Activated T-helper 1 cell treated with anti-CD3 and anti-CD28 coated beads, Interleukin-2, amount 50 U/mL, for 16 hours (primary cell): ENCODE measurements around the gene NQO2.
A peak's percentile ranks its signal among the peaks of the same experiment; 100 is the strongest.
"Not testable (repeated sequence)": the region's sequence is repeated elsewhere in the genome, so short reads cannot be mapped to it uniquely, and the experiment has no call there.

Experiments
- DNase-seq, 2 donors: peaks; one replicate each; pipeline ENCODE4 v3.0.0-alpha.2; 2020; ENCODE audit warnings: low read depth in 1 of 2, low spot score in 1 of 2

NQO2 gene

GRCh38 chr6:3011592-3011991 is 11.9 kb downstream of the NQO2 start:
- no peak for DNase-seq

GRCh38 chr6:3013486-3013885 is 13.8 kb downstream of the NQO2 start:
- no peak for DNase-seq

GRCh38 chr6:3013901-3014674 is 14.4 kb downstream of the NQO2 start:
- no peak for DNase-seq

DNA sequence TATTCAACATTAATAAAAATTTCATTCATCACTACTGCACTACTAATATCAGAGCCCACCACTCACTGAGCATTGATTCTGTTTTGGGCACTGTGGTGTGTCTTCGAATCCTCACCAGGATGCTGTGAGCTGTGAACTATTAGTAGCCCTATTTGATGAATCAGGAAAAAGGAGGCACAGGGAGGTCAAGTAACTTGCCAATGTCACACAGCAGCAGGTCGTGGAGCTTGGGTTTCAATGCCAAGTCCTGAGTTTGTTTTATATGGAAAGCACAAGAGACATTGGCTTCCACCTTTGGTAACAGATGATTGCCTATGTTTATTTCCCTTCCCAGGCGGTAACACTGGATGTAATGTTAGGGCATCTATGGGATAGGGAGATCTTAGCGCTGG is 15.0 kb downstream of the NQO2 start:
- no peak for DNase-seq

DNA sequence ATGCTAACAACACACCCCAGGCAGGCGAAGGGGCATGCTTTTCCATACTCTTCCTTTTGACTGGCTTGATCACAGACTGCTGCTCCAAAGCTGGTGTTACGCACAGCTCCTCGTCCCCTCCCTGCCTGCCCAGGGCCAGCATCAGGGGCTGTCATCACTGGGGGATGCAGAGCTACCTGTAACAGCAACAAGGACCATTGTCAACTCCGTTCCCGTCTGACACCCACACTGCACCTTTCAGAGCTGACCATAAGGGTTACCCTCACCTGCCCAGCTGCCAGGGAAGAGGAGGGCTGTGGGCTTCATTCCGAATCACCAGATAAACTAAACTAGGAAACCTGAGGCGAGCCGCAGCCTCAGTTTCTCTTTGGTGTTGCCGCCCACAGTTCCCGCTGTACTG is 15.4 kb downstream of the NQO2 start:
- DNase-seq = no peak

DNA sequence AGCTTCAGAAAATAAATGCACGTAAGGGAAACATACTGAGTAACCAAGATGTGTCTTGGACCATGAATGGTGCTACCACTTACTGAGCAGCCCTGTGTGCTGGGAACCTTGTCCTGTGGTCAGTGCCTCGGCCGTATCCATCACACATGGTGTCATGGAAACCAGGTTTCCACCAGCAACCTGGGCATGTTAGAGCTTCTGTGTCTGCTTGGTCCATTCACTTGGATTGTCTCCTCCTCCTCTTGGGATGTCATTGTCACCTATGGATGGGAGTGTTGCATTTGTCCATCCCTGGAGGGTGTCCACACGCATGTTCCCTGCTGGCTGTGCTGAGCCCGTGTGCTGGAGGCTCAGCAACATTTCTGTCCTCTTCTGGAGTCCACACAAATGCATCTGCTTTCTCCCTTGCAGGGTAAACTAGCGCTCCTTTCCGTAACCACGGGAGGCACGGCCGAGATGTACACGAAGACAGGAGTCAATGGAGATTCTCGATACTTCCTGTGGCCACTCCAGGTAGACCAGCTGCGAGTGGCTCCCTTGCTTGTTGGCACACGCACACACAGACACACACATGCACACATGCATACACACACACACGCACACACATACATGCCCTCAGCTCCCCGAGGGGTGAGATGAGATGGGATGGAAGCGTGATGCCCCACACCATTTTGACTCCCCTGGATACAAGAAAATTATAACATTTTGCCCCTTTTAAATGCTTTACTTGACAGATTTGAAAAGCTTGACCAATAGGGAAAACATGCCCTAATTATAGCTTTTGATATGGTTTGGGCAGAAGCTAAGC is 17.0 kb downstream of the NQO2 start:
- DNase-seq = no peak

GRCh38 chr6:3017304-3017703 is 17.6 kb downstream of the NQO2 start:
- no peak for DNase-seq

DNA sequence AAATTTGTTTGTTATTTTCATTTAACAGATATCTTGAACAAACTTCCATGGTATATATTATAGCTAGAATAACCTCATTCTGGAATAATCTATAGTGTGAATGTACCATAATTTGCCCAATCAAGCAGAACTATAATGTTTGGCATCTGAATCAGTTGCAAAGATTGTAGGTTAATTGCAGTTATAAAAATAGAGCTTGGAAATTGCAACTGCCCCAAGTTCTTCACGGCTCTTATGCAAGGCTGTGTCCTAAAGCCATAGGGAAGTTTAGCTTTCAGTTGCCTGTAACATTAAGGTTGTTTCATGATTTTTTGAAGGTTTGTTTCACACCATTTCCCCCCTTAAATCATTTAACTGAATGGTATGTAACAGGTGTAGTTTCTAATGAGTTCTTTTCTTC is 19.4 kb downstream of the NQO2 start:
- no peak for DNase-seq

DNA sequence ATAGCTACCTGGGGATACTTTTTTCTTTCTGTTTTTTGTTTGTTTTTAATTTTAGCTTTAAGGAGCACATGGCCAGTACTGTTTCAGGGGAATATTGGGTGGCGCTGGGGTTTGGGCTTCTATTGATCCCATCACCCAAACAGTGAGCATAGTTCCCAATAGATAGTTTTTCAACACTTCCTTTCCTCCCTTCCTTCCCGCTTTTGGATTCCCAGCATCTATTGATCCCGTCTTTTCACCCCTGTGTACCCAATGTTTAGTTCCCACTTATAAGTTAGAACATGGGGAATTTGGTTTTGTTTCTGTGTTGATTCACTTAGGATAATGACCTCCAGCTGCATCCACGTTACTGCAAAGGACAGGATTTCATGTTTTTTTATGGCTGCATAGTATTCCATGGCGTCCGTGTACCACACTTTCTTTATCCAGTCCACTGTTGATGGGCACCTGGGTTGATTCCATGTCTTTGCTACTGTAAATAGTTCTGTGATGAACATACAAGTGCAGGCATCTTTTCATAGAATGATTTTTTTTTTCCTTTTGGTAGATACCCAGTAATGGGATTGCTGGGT is 20.1 kb downstream of the NQO2 start:
- no peak for DNase-seq

DNA sequence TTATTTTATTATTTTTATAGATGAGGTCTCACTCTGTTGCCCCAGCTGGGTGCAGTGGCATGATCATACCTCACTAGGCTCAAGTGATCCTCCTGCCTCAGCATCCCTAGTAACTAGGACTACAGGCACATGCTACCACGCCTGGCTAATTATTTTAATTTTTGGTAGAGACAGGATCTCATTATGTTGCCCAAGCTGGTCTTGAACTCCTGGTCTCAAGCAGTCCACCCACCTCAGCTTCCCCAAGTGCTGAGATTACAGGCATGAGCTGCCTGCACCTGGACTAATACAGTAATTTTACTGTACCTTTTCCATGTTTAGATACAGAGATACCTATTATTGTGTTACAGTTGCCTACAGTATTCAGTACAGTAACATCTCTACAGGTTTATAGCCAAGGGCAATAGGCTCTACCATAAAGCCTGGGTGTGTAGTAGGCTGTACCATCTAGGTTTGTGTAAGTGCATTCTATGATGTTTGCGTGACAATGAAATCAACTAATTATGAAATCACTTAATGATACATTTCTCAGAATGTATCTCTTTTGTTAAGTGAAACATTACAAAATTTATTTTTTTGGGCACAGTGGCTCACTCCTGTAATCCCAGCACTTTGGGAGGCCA is 21.4 kb downstream of the NQO2 start:
- DNase-seq = not testable (repeated sequence)

DNA sequence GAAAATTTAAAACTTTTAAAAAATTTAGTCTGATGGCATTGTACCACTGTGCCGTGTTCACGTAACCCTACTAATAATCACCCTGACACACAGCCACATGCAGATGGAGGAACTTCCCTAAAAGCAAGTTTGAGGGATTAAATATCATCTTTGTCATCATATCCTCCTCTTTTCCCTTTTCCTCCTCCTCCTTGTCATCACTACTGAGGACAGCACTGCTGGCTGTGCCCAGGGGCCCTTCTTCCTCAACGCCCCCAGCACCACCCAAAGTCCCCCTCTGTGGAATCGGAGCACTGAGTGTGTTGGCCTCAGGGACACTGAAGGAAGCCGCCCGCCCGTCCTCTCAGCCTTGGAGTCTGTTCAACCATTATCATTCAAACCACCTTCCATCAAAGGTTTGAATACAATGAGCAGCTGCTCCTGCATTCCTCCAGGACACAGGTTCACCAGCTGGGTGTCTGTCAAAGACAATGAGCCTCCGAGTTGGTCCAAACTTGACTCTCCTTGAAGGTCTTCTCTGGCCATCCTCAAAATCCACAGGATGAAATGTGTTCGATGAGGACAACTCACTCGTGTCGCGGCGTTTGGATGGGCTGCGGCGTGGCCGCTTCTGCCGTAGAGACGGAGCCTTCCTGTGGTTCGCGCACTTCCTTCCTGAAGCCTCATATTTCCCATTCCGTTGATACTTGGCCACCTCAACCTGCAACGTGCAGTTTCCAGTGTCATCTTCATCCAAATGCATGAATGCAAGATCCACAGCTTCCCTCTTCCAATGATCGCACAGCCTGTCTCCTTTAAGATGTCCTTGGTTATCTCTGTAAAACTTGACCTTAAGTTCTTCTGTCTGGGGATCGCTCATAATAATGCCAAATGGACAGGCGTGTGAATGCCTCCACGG is 23.3 kb downstream of the NQO2 start:
- peak in 1 of 2 donors; percentile 11 for DNase-seq

DNA sequence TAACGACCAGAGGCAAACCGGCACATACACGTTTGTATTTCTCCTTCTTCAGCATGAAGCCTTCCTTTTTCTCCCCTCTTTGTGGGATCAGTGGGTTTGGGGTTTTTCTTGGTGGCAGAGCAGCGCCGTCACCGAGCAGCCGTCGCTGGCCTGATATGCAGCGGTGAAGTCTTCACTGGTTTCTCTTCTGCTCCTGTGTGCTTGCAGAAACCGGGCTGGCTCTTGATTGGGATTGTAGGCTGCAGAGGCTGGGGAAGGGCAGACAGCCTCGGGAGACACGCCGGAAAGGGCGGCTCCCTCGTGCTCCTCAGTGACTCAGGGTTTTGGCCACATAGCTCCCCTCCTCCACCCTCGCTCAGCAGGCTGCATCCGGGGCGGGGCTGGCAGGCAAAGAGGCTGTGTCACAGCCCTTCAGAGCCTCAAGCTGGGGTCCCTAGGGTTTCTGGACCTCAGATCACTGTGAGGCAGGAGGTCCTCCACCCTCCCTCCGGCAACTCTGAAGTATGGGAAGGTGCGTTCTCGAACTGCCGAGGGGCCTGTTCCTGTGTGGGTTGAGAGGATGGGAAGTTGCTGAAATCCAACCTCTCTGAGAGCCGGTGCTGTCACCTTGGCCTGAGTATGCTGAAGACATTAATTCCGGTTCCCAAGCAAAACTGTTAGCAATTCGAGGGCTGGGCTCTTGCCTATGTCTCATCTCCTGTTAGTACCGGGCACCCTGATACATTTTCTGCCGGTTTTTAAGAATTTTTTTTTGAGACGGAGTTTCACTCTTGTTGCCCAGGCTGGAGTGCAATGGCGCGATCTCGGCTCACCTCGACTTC is 24.2 kb downstream of the NQO2 start:
- peak; percentile 76 to 82 for DNase-seq

GRCh38 chr6:3026791-3027626 is 27.3 kb downstream of the NQO2 start:
- DNase-seq = no peak

GRCh38 chr6:3028156-3028555 is 28.5 kb downstream of the NQO2 start:
- not testable (repeated sequence) for DNase-seq

- DNase-seq = no peak
These were observed 32.4 kb downstream of the NQO2 start for GRCh38 chr6:3031857-3032640.

DNA sequence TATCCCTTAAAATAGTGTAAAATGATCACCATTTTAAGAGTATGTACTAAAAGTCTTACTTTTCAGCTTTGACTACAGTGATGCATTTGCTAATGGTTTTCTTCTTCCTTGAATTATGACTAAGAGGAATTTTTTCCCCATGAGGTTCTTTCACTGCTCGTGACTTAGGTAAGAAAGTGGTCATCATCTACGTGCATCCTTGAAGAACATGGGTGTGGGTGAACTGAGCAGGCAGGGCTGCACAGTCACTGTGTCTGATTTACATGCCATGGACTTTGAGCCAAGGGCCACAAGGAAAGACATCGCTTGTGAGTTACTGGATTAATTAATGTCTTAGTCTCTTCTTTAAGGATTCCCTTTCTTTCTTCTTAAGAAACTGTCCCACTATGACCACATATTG is 33.3 kb downstream of the NQO2 start:
- no peak for DNase-seq

DNA sequence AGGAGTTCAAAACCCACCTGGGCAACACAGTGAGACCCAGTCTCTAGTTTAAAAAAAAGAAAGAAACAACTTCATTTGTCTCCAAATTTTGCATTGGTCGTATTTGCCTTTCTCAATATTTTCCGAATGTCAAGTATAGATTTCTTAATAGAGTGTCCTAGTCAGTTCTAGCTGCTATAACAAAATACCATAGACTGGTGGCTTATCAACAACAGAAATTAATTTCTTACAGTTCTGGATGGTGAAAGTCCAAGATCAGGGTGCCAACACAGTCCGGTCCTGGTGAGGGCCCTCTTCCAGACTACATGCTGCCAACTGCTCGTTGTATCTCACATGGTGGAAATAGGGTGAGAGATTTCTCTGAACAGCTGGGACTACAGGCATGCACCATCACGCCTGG is 34.0 kb downstream of the NQO2 start:
- DNase-seq = no peak

DNA sequence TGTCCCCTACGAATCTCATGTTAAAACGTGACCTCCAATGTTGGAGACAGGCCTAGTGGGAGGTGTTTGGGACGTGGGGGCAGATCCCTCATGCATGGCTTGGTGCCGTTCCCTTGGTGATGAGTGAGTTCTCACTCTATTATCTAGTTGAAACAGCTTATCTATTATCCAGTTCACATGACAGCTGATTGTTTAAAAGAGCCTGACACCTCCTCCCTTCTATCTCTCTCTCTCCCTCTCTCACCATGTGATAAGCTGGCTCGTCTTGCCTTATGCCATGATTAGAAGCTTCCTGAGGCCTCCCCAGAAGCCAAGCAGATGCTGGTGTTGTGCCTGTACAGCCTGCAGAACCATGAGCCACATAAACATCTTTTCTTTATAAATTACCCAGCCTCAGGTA is 35.7 kb downstream of the NQO2 start:
- no peak for DNase-seq
